GM12878 (cell line): ENCODE results near the gene CFAP54.

Source experiments
- EZH2 ChIP-seq: IDR thresholded peaks from 2 replicates; pipeline ENCODE4 v1.6.1; 2012; ENCODE audit warnings: low read depth, mild to moderate bottlenecking, control low read depth, inconsistent platforms, low read length, borderline replicate concordance; ENCODE audit not compliant: control insufficient read depth
- GABPA ChIP-seq: IDR thresholded peaks from 2 replicates; pipeline ENCODE4 v1.6.1; 2014; ENCODE audit warnings: antibody characterized with exemption, low read depth, mild to moderate bottlenecking, inconsistent platforms
- JUND ChIP-seq: IDR thresholded peaks from 2 replicates; pipeline ENCODE4 v1.6.1; 2012; ENCODE audit warnings: low read depth, mild to moderate bottlenecking, low read length, improper control_type of control experiment, moderate library complexity
- MYC ChIP-seq: IDR thresholded peaks from 2 replicates; pipeline ENCODE4 v1.6.1; 2011; ENCODE audit warnings: mild to moderate bottlenecking, low read length, moderate library complexity, inconsistent platforms; ENCODE audit not compliant: insufficient read depth, insufficient replicate concordance, insufficient read length, severe bottlenecking
- POLR2AphosphoS5 ChIP-seq: IDR thresholded peaks from 2 replicates; pipeline ENCODE4 v1.6.1; 2011; ENCODE audit warnings: mild to moderate bottlenecking, low read length, inconsistent platforms
- SMC3 ChIP-seq: IDR thresholded peaks from 2 replicates; pipeline ENCODE4 v1.6.1; 2011; ENCODE audit warnings: low read length, improper control_type of control experiment, borderline replicate concordance
- TF ChIP-seq, protein P1 (sequence below), 3 experiments: IDR thresholded peaks in 2 of 3; conservative IDR thresholded peaks in 1 of 3; 2 replicates each; pipeline ENCODE4 v1.5.1; 2011; ENCODE audit warnings: low read depth in 3 of 3, low read length in 3 of 3, mild to moderate bottlenecking in 3 of 3, control low read depth in 2 of 3, moderate library complexity in 2 of 3, inconsistent platforms in 1 of 3, mixed read lengths in 1 of 3; ENCODE audit not compliant: control insufficient read depth in 2 of 3, insufficient read depth in 1 of 3; ENCODE audit errors: extremely low read depth in 1 of 3

DNA sequence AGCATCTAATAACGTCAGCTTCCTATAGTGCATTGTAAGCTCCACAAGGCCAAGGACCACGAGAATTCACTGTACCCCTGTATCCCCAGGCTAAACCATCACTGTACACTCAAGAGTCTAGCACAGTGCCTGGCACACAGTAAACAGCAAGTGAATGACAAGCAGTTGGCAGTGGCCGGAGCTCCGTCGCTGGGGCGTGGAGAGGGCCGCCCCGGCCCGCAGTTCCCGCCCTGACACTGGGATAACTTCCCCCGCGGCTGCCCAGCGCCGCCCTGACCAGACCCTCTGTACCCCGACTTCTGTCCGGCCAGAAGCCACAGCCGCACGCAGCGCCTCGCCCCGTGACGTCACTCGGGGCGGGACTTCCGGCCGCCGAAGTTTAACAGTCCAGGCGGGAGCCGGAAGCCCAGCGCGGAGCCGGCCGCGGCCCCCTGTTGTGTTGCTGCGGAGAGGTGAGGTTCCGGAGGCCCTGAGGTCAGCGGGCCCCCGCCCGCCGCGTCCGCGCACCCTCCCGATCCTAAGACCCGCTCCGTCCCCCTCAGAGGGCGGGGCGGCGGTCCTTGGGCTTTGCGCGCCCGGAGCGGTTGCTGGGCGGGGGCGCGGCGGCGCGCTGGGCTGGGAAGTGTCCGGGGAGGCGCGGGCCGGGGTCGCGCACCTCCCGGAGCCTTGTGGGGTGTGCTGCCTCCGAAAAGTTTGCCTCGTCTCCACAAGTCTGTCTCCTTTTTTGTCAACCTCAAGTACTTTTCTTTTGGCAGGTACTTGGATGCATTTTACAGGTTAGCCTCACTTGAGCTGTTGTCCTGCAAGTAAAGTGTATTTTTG, 417.7 kb downstream of the CFAP54 start, which contains the start of gene NEDD1:
- TF ChIP-seq POLR2AphosphoS5 (peak; percentile 84), JUND (0 out of 2 replicates have a peak, but pooled peaks have one; percentile 49), EZH2 (no peak), SMC3 (no peak), GABPA (peak; percentile 89), MYC (no peak)
- TF ChIP-seq, protein P1, sequence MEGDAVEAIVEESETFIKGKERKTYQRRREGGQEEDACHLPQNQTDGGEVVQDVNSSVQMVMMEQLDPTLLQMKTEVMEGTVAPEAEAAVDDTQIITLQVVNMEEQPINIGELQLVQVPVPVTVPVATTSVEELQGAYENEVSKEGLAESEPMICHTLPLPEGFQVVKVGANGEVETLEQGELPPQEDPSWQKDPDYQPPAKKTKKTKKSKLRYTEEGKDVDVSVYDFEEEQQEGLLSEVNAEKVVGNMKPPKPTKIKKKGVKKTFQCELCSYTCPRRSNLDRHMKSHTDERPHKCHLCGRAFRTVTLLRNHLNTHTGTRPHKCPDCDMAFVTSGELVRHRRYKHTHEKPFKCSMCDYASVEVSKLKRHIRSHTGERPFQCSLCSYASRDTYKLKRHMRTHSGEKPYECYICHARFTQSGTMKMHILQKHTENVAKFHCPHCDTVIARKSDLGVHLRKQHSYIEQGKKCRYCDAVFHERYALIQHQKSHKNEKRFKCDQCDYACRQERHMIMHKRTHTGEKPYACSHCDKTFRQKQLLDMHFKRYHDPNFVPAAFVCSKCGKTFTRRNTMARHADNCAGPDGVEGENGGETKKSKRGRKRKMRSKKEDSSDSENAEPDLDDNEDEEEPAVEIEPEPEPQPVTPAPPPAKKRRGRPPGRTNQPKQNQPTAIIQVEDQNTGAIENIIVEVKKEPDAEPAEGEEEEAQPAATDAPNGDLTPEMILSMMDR (IDR thresholded peaks at IDR 0.05 in 2 of 3, conservative IDR thresholded peaks at IDR 0.05 in 1 of 3; ENCODE audit: control insufficient read depth in 2 of 3, extremely low read depth in 1 of 3, insufficient read depth in 1 of 3, low read depth in 3 of 3, low read length in 3 of 3): no peak
